K562 (cell line): ENCODE results near the gene CDKN2B-AS1. TPM values are rescaled to one million over a fixed set of nuclear protein-coding genes. Genes with fewer than 3 reads are reported as not detected.

ENCODE experiments used
- ATAC-seq: fragments of 200-7000 bp; cut with Tn5 transposase; 3 replicates; pipeline ENCODE4 v1.9.1; 2020; ENCODE audit warnings: moderate library complexity
- BruUV-seq: library from RNA; stranded (reverse); fragments of 400-500 nt; replicated peaks from 2 replicates; lab custom pipeline; 2021; lab: Mats Ljungman, UMichigan
- CTCF ChIA-PET: fragments of 300-600 bp; formaldehyde crosslinking; extraction: SDS; loops from one replicate; lab custom pipeline; 2021; ENCODE audit warnings: low intra/inter-chr PET ratio; lab: Yijun Ruan, JAX
- POLR2A ChIA-PET: fragments of 300-600, 350-650 bp; sonication (Branson Sonifier 250); formaldehyde crosslinking; extraction: SDS; loops from one replicate; lab custom pipeline; 2021; ENCODE audit warnings: antibody characterized with exemption, inconsistent platforms; lab: Yijun Ruan, JAX
- DNase-seq, 4 experiments: peaks; one replicate each; pipeline versions ENCODE4 v3.0.0 to v3.0.0-alpha.2; 2011 to 2018; ENCODE audit warnings: low spot score in 3 of 4, mixed read lengths in 3 of 4; ENCODE audit errors: extremely low read depth in 1 of 4
- FAIRE-seq: peaks from 2 replicates; lab custom pipeline; 2011; peaks lifted over from hg19 to GRCh38; lab: Jason Lieb, UNC
- H2AFZ ChIP-seq: 2 replicates; pipeline ENCODE4 v1.6.0; 2011; ENCODE audit warnings: low read depth, low read length, control low read depth, inconsistent platforms
- H3K27ac ChIP-seq: fragments of 200-600 bp; 3 replicates; pipeline ENCODE4 v1.8.0; 2011; ENCODE audit warnings: low read depth, mild to moderate bottlenecking, control low read depth, inconsistent platforms, low read length, moderate library complexity, mixed read lengths; ENCODE audit errors: extremely low read depth
- H3K27me3 ChIP-seq, 2 experiments: fragments of 300-600 bp in 1 of 2; 2 replicates in 1 of 2; 3 replicates in 1 of 2; pipeline versions ENCODE4 v1.6.0 to v1.8.0; 2011; ENCODE audit warnings: inconsistent platforms in 2 of 2, low read length in 2 of 2, mild to moderate bottlenecking in 1 of 2, mixed read lengths in 1 of 2, moderate library complexity in 1 of 2; ENCODE audit not compliant: control insufficient read depth in 2 of 2, insufficient read depth in 2 of 2
- H3K36me3 ChIP-seq: fragments of 300-600 bp; 3 replicates; pipeline ENCODE4 v1.8.0; 2011; ENCODE audit warnings: mild to moderate bottlenecking, low read length, inconsistent platforms; ENCODE audit not compliant: control insufficient read depth, insufficient read depth
- H3K4me1 ChIP-seq, 2 experiments: fragments of 200-600 bp in 1 of 2; replicated peaks in 1 of 2; 2 replicates in 1 of 2; 3 replicates in 1 of 2; pipeline versions ENCODE4 v1.5.1 to v1.8.0; 2011; ENCODE audit warnings: inconsistent platforms in 2 of 2, low read length in 2 of 2, mild to moderate bottlenecking in 1 of 2, mixed read lengths in 1 of 2, moderate library complexity in 1 of 2; ENCODE audit not compliant: control insufficient read depth in 2 of 2, insufficient read depth in 2 of 2
- H3K4me2 ChIP-seq: 2 replicates; pipeline ENCODE4 v1.6.1; 2011; ENCODE audit warnings: low read length, control low read depth, inconsistent platforms, mixed read lengths; ENCODE audit not compliant: insufficient read depth
- H3K4me3 ChIP-seq: fragments of 200-600 bp; sonication (generic), shearing (Covaris generic); 2 replicates; pipeline ENCODE4 v1.5.1; 2016; ENCODE audit warnings: control low read depth, inconsistent platforms
- H3K79me2 ChIP-seq: fragments of 200-600 bp; 3 replicates; pipeline ENCODE4 v1.8.0; 2011; ENCODE audit warnings: low read length, inconsistent platforms; ENCODE audit not compliant: control insufficient read depth, insufficient read depth
- H3K9ac ChIP-seq, 2 experiments: 2 replicates each; pipeline versions ENCODE4 v1.6.0 to v1.6.1; 2011; ENCODE audit warnings: low read depth in 2 of 2, low read length in 2 of 2, control low read depth in 1 of 2, inconsistent platforms in 1 of 2, mild to moderate bottlenecking in 1 of 2, mixed read lengths in 1 of 2; ENCODE audit not compliant: insufficient read depth in 1 of 2
- H3K9me1 ChIP-seq: one replicate; pipeline ENCODE4 v1.6.0; 2011; ENCODE audit warnings: inconsistent platforms, mild to moderate bottlenecking, low read length, moderate library complexity; ENCODE audit not compliant: control insufficient read depth, insufficient read depth
- H3K9me3 ChIP-seq: replicated peaks from 2 replicates; pipeline ENCODE4 v1.5.1; 2011; ENCODE audit warnings: low read depth, low read length, inconsistent platforms; ENCODE audit not compliant: control insufficient read depth, insufficient read depth
- H4K20me1 ChIP-seq: replicated peaks from 2 replicates; pipeline ENCODE4 v1.6.1; 2011; ENCODE audit warnings: low read length, inconsistent platforms, mixed read lengths; ENCODE audit not compliant: control insufficient read depth, insufficient read depth
- CHAMP1 ChIP-seq: fragments of 450-650 bp; IDR thresholded peaks from 2 replicates; pipeline ENCODE4 v1.6.1; 2016; ENCODE audit warnings: mild to moderate bottlenecking
- E2F3 ChIP-seq: fragments of 250-450 bp; sonication (Bioruptor Pico); IDR thresholded peaks from 2 replicates; pipeline ENCODE4 v1.4.0; 2020; ENCODE audit warnings: mild to moderate bottlenecking
- FUS ChIP-seq: fragments of 200-400 bp; formaldehyde crosslinking; optimal IDR thresholded peaks from 2 replicates; pipeline ENCODE3; 2017; ENCODE audit warnings: low read depth, low read length
- HDGF ChIP-seq: fragments of 450-650 bp; IDR thresholded peaks from 2 replicates; pipeline ENCODE4 v1.6.1; 2016
- NR3C1 ChIP-seq: sonication (generic); formaldehyde crosslinking; IDR thresholded peaks from 2 replicates; pipeline ENCODE4 v1.8.1; 2022; ENCODE audit warnings: missing genetic modification reagents
- POLR2B ChIP-seq: fragments of 450-650 bp; IDR thresholded peaks from 2 replicates; pipeline ENCODE4 v1.6.1; 2018; ENCODE audit warnings: low read depth; ENCODE audit not compliant: partially characterized antibody
- PPARD ChIP-seq: fragments of 250-450 bp; sonication (Bioruptor Pico); IDR thresholded peaks from 2 replicates; pipeline ENCODE4 v1.8.0; 2022; ENCODE audit warnings: inconsistent platforms, mild to moderate bottlenecking, moderate library complexity
- PYGO2 ChIP-seq: fragments of 450-650 bp; IDR thresholded peaks from 2 replicates; pipeline ENCODE4 v1.6.1; 2016; ENCODE audit warnings: mild to moderate bottlenecking, missing genetic modification characterization, moderate library complexity, missing compliant biosample characterization
- RBM34 ChIP-seq: fragments of 200-400 bp; formaldehyde crosslinking; IDR thresholded peaks from 2 replicates; pipeline ENCODE4 v1.6.1; 2018; ENCODE audit warnings: low read length, borderline replicate concordance; ENCODE audit not compliant: insufficient read depth
- RERE ChIP-seq: sonication (generic); formaldehyde crosslinking; IDR thresholded peaks from 2 replicates; pipeline ENCODE4 v1.8.0; 2023; ENCODE audit warnings: missing genetic modification reagents, mild to moderate bottlenecking, borderline replicate concordance
- TEAD4 ChIP-seq, 2 experiments: sonication (generic) in 1 of 2; formaldehyde crosslinking in 1 of 2; IDR thresholded peaks; 2 replicates each; pipeline versions ENCODE4 v1.6.1 to v1.8.0; 2012 to 2022; ENCODE audit warnings: borderline replicate concordance in 1 of 2, inconsistent platforms in 1 of 2, low read length in 1 of 2, mild to moderate bottlenecking in 1 of 2, missing genetic modification reagents in 1 of 2
- TSC22D4 ChIP-seq: fragments of 450-650 bp; IDR thresholded peaks from 2 replicates; pipeline ENCODE4 v1.6.1; 2016; ENCODE audit warnings: missing genetic modification characterization, missing biosample characterization, control low read depth
- ZNF282 ChIP-seq: sonication (generic); formaldehyde crosslinking; IDR thresholded peaks from 2 replicates; pipeline ENCODE4 v1.8.1; 2023; ENCODE audit warnings: missing genetic modification reagents
- ZNF3 ChIP-seq: fragments of 250-450 bp; sonication (Bioruptor Pico); IDR thresholded peaks from 2 replicates; pipeline ENCODE4 v1.5.0; 2021; ENCODE audit warnings: mild to moderate bottlenecking, moderate library complexity
- ZNF354B ChIP-seq: fragments of 250-450 bp; sonication (Bioruptor Pico); IDR thresholded peaks from 2 replicates; pipeline ENCODE4 v1.4.0; 2020
- ZNF707 ChIP-seq: fragments of 250-450 bp; sonication (Bioruptor Pico); conservative IDR thresholded peaks from 2 replicates; pipeline ENCODE4 v1.8.0; 2022; ENCODE audit warnings: inconsistent platforms, mild to moderate bottlenecking, moderate library complexity
- WGBS: fragments of 100-300 bp; shearing (Covaris generic); methylation state at CpG from one replicate; pipeline ENCODE4 v1.1.6; 2016; ENCODE audit warnings: low coverage, mixed read lengths; ENCODE audit not compliant: insufficient coverage; ENCODE audit errors: missing lambda C conversion rate; 5-methylcytosine and 5-hydroxymethylcytosine counted together
- in situ Hi-C: fragments of 300-500 bp; cut with MboI; formaldehyde crosslinking; loops from 4 replicates; pipeline ENCODE4 v1.15.0; 2018; ENCODE audit warnings: inconsistent platforms, mixed read lengths
- intact Hi-C: fragments of 100-400 bp; cut with micrococcal nuclease; formaldehyde crosslinking; loops from 2 replicates; pipeline ENCODE4 v1.14.2; 2022
- polyA plus RNA-seq, 8 experiments: library from polyadenylated mRNA; depleted of rRNA in 4 of 8; stranded (reverse) in 5 of 8; unstranded in 3 of 8; fragments of >200 nt; fragmentation: Nextera tagmentation in 2 of 8; fragmentation: Illumina TruSeq in 1 of 8; extraction: Ambion mirVana in 2 of 8; extraction: Trizol in 1 of 8; gene quantifications; 2 replicates each; pipeline versions ENCODE4 v1.2.1 to v1.2.3, GENCODE V29; 2011 to 2014; ENCODE audit warnings: inconsistent platforms in 1 of 8, missing spikeins in 1 of 8
- total RNA-seq, 7 experiments: library from RNA; depleted of rRNA in 6 of 7; stranded (reverse); fragments of >200 nt in 6 of 7; fragmentation: Illumina TruSeq in 2 of 7; extraction: Trizol in 2 of 7; gene quantifications; 2 replicates each; pipeline versions ENCODE4 v1.2.1 to v1.2.3, GENCODE V29; 2011 to 2021; ENCODE audit warnings: low replicate concordance in 1 of 7

CDKN2B-AS1 gene
- total and polyA plus RNA-seq, 9 of the 15 experiments (the other 6 are each of a cell fraction or from before 2014, with no cell fraction given) = not detected

GRCh38 chr9:22005021-22005701 lies 10.6 kb downstream of the CDKN2B-AS1 start:
- WGBS = no CpG with 5 or more reads among the region's 25 CpGs
- TF ChIP-seq HDGF (no peak), TSC22D4 (no peak), FUS (no peak), POLR2B (no peak), CHAMP1 (no peak), TEAD4 (IDR thresholded peaks at IDR 0.05; ENCODE audit: low read length) (no peak), TEAD4 (CRISPR knock-in tag; IDR thresholded peaks at IDR 0.05; ENCODE audit: borderline replicate concordance) (no peak), E2F3 (no peak), ZNF3 (CRISPR knock-in tag) (no peak), NR3C1 (CRISPR knock-in tag) (no peak), ZNF282 (CRISPR knock-in tag) (no peak), PYGO2 (no peak), ZNF707 (CRISPR knock-in tag) (no peak), ZNF354B (CRISPR knock-in tag) (no peak), RERE (CRISPR knock-in tag) (no peak), RBM34 (no peak), PPARD (CRISPR knock-in tag) (no peak)

More at GRCh38 chr9:22005021-22005701, 10.6 kb downstream of the CDKN2B-AS1 start:
- Histone ChIP-seq H3K79me2 (no peaks in the 10 kb centered on the region), H3K36me3 (no peaks in the 10 kb centered on the region), H3K9ac (no peak overlapping the region), H3K9me3 (no peaks in the 10 kb centered on the region), H3K9me1 (no peaks in the 10 kb centered on the region), H3K4me3 (no peak overlapping the region), H3K27ac (no peak overlapping the region), H4K20me1 (no peaks in the 10 kb centered on the region), H2AFZ (no peak overlapping the region), H3K4me2 (no peak overlapping the region), H3K4me1 (no peaks in the 10 kb centered on the region), H3K27me3 (no peaks in the 10 kb centered on the region)
- POLR2A ChIA-PET = no interaction called here
- intact Hi-C loops = no loop called here
- FAIRE-seq (no peak), DNase-seq (no peak), ATAC-seq (no peak)
- in situ Hi-C loops = no loop called here
- CTCF ChIA-PET = no interaction called here
- BruUV-seq = no TSS peak
